SK-N-SH treated with all-trans-retinoic acid at 6 μM for 48 hours (cell line): ENCODE data around the gene SH3TC2.

Experiments
- ATAC-seq: fragments of 200-7000 bp; cut with Tn5 transposase; 3 replicates; pipeline ENCODE4 v1.9.1; 2020; ENCODE audit warnings: mild to moderate bottlenecking, moderate library complexity
- ARNTL ChIP-seq: fragments of 450-650 bp; formaldehyde crosslinking; IDR thresholded peaks from 2 replicates; pipeline ENCODE4 v1.5.0; 2020; ENCODE audit warnings: low read depth, mild to moderate bottlenecking, moderate library complexity, borderline replicate concordance
- BACH2 ChIP-seq: fragments of 250-450 bp; sonication (Bioruptor Pico); IDR thresholded peaks from 2 replicates; pipeline ENCODE4 v1.9.0; 2021; ENCODE audit warnings: mild to moderate bottlenecking, borderline replicate concordance
- CSDC2 ChIP-seq: fragments of 250-450 bp; sonication (Bioruptor Pico); IDR thresholded peaks from 2 replicates; pipeline ENCODE4 v1.5.0; 2020; ENCODE audit warnings: mild to moderate bottlenecking, moderate library complexity
- CSRNP3 ChIP-seq: fragments of 250-450 bp; sonication (Bioruptor Pico); IDR thresholded peaks from 2 replicates; pipeline ENCODE4 v1.5.1; 2021; ENCODE audit warnings: mild to moderate bottlenecking, moderate library complexity
- ESRRG ChIP-seq: fragments of 250-450 bp; sonication (Bioruptor Pico); IDR thresholded peaks from 2 replicates; pipeline ENCODE4 v1.6.1; 2021; ENCODE audit warnings: mild to moderate bottlenecking
- GLIS3 ChIP-seq: fragments of 250-450 bp; sonication (Bioruptor Pico); IDR thresholded peaks from 2 replicates; pipeline ENCODE4 v1.5.0; 2020; ENCODE audit warnings: mild to moderate bottlenecking, moderate library complexity
- ISL1 ChIP-seq: fragments of 250-450 bp; sonication (Bioruptor Pico); IDR thresholded peaks from 2 replicates; pipeline ENCODE4 v2.1.2; 2022; ENCODE audit warnings: mild to moderate bottlenecking, moderate library complexity
- OSR1 ChIP-seq: fragments of 250-450 bp; sonication (Bioruptor Pico); IDR thresholded peaks from 2 replicates; pipeline ENCODE4 v1.8.0; 2022; ENCODE audit warnings: moderate library complexity, mild to moderate bottlenecking, inconsistent platforms
- PPARA ChIP-seq: fragments of 250-450 bp; sonication (Bioruptor Pico); IDR thresholded peaks from 2 replicates; pipeline ENCODE4 v1.5.0; 2020; ENCODE audit warnings: mild to moderate bottlenecking, borderline replicate concordance
- RARB ChIP-seq: fragments of 250-450 bp; sonication (Bioruptor Pico); IDR thresholded peaks from 2 replicates; pipeline ENCODE4 v1.8.0; 2021; ENCODE audit warnings: mild to moderate bottlenecking, moderate library complexity
- SNAI2 ChIP-seq: fragments of 250-450 bp; sonication (Bioruptor Pico); IDR thresholded peaks from 2 replicates; pipeline ENCODE4 v1.5.0; 2020; ENCODE audit warnings: mild to moderate bottlenecking, moderate library complexity
- TCF4 ChIP-seq: fragments of 250-450 bp; sonication (Bioruptor Pico); IDR thresholded peaks from 2 replicates; pipeline ENCODE4 v1.8.0; 2021; ENCODE audit warnings: mild to moderate bottlenecking, moderate library complexity, borderline replicate concordance
- TOX ChIP-seq: fragments of 250-450 bp; sonication (Bioruptor Pico); IDR thresholded peaks from 2 replicates; pipeline ENCODE4 v1.8.0; 2021; ENCODE audit warnings: mild to moderate bottlenecking, moderate library complexity, borderline replicate concordance
- TSHZ2 ChIP-seq: fragments of 250-450 bp; sonication (Bioruptor Pico); IDR thresholded peaks from 2 replicates; pipeline ENCODE4 v1.5.0; 2020; ENCODE audit warnings: mild to moderate bottlenecking, moderate library complexity
- ZC3H10 ChIP-seq: fragments of 250-450 bp; sonication (Bioruptor Pico); IDR thresholded peaks from 2 replicates; pipeline ENCODE4 v1.5.1; 2021; ENCODE audit warnings: mild to moderate bottlenecking, moderate library complexity
- ZFP3 ChIP-seq: fragments of 250-450 bp; sonication (Bioruptor Pico); IDR thresholded peaks from 2 replicates; pipeline ENCODE4 v1.5.0; 2020; ENCODE audit warnings: mild to moderate bottlenecking, moderate library complexity
- ZFP30 ChIP-seq: fragments of 450-650 bp; formaldehyde crosslinking; IDR thresholded peaks from 2 replicates; pipeline ENCODE4 v1.5.0; 2022; ENCODE audit warnings: mild to moderate bottlenecking, moderate library complexity
- ZNF565 ChIP-seq: fragments of 450-650 bp; formaldehyde crosslinking; conservative IDR thresholded peaks from 2 replicates; pipeline ENCODE4 v1.5.0; 2020; ENCODE audit warnings: low read depth, mild to moderate bottlenecking, moderate library complexity
- ZNF70 ChIP-seq: fragments of 450-650 bp; formaldehyde crosslinking; IDR thresholded peaks from 2 replicates; pipeline ENCODE4 v1.5.0; 2020; ENCODE audit warnings: mild to moderate bottlenecking, moderate library complexity
- ZNF8 ChIP-seq: fragments of 450-650 bp; formaldehyde crosslinking; IDR thresholded peaks from 2 replicates; pipeline ENCODE4 v1.5.0; 2020; ENCODE audit warnings: mild to moderate bottlenecking, moderate library complexity
- TF ChIP-seq, protein P1 (sequence below): fragments of 250-450 bp; sonication (Bioruptor Pico); IDR thresholded peaks from 2 replicates; pipeline ENCODE4 v1.5.1; 2020; ENCODE audit warnings: low read depth, mild to moderate bottlenecking, moderate library complexity
- TF ChIP-seq, protein P2 (sequence below): fragments of 250-450 bp; sonication (Bioruptor Pico); IDR thresholded peaks from 2 replicates; pipeline ENCODE4 v1.8.0; 2021; ENCODE audit warnings: low read depth, mild to moderate bottlenecking, moderate library complexity, borderline replicate concordance
- TF ChIP-seq, protein P3 (sequence below): fragments of 250-450 bp; sonication (Bioruptor Pico); IDR thresholded peaks from 2 replicates; pipeline ENCODE4 v1.8.0; 2020; ENCODE audit warnings: mild to moderate bottlenecking, moderate library complexity, borderline replicate concordance

The SH3TC2 gene

DNA sequence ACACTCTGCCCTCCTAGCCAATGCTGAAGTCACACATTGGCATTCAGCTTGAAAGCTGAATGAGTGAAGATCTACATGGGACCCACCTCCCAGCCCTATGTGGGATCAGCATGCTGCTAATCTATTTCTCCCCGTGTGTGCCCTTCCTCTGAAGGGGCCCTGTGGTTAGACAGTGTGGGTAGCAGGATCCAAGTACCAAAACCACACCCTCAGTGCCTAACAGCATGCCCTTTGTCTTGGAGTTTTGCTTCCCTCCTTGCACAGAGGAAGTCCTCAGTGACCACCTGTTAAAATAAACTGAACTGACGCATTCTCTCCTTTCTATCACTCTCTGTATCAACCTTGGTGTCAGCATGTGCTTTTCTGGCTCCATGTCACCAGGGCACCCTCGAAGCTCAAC lies 25.0 kb downstream of the SH3TC2 start:
- no peak for ATAC-seq
- no peak for TF ChIP-seq RARB (CRISPR knock-in tag)
- no peak for TF ChIP-seq ZNF565 (CRISPR knock-in tag)
- TF ChIP-seq ARNTL (CRISPR knock-in tag): no peak
- no peak for TF ChIP-seq BACH2 (CRISPR knock-in tag)
- no peak for TF ChIP-seq CSDC2 (CRISPR knock-in tag)
- TF ChIP-seq TOX (CRISPR knock-in tag): no peak
- TF ChIP-seq, protein P1, sequence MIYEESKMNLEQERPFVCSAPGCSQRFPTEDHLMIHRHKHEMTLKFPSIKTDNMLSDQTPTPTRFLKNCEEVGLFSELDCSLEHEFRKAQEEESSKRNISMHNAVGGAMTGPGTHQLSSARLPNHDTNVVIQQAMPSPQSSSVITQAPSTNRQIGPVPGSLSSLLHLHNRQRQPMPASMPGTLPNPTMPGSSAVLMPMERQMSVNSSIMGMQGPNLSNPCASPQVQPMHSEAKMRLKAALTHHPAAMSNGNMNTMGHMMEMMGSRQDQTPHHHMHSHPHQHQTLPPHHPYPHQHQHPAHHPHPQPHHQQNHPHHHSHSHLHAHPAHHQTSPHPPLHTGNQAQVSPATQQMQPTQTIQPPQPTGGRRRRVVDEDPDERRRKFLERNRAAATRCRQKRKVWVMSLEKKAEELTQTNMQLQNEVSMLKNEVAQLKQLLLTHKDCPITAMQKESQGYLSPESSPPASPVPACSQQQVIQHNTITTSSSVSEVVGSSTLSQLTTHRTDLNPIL: no peak
- TF ChIP-seq TCF4 (CRISPR knock-in tag): no peak
- TF ChIP-seq SNAI2 (CRISPR knock-in tag): no peak
- TF ChIP-seq, protein P2, sequence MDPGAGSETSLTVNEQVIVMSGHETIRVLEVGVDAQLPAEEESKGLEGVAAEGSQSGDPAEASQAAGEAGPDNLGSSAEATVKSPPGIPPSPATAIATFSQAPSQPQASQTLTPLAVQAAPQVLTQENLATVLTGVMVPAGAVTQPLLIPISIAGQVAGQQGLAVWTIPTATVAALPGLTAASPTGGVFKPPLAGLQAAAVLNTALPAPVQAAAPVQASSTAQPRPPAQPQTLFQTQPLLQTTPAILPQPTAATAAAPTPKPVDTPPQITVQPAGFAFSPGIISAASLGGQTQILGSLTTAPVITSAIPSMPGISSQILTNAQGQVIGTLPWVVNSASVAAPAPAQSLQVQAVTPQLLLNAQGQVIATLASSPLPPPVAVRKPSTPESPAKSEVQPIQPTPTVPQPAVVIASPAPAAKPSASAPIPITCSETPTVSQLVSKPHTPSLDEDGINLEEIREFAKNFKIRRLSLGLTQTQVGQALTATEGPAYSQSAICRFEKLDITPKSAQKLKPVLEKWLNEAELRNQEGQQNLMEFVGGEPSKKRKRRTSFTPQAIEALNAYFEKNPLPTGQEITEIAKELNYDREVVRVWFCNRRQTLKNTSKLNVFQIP (CRISPR knock-in tag): no peak
- no peak for TF ChIP-seq ESRRG (CRISPR knock-in tag)
- no peak for TF ChIP-seq ZNF70 (CRISPR knock-in tag)
- no peak for TF ChIP-seq ZC3H10 (CRISPR knock-in tag)
- TF ChIP-seq OSR1 (CRISPR knock-in tag): no peak
- no peak for TF ChIP-seq ZNF8
- TF ChIP-seq ZFP3 (CRISPR knock-in tag): no peak
- TF ChIP-seq ISL1 (CRISPR knock-in tag): no peak
- TF ChIP-seq TSHZ2 (CRISPR knock-in tag): no peak
- no peak for TF ChIP-seq GLIS3 (CRISPR knock-in tag)
- no peak for TF ChIP-seq CSRNP3 (CRISPR knock-in tag)

GRCh38 chr5:149036970-149037369 lies 25.9 kb downstream of the SH3TC2 start:
- no peak for ATAC-seq
- TF ChIP-seq OSR1 (CRISPR knock-in tag): no peak
- no peak for TF ChIP-seq ESRRG (CRISPR knock-in tag)
- TF ChIP-seq ZNF565 (CRISPR knock-in tag): no peak
- TF ChIP-seq ZNF70 (CRISPR knock-in tag): no peak
- TF ChIP-seq CSRNP3 (CRISPR knock-in tag): no peak
- TF ChIP-seq ZFP3 (CRISPR knock-in tag): no peak
- TF ChIP-seq ZFP30: no peak
- no peak for TF ChIP-seq ARNTL (CRISPR knock-in tag)
- no peak for TF ChIP-seq PPARA (CRISPR knock-in tag)
- no peak for TF ChIP-seq RARB (CRISPR knock-in tag)
- TF ChIP-seq TCF4 (CRISPR knock-in tag): no peak
- TF ChIP-seq TOX (CRISPR knock-in tag): no peak
- TF ChIP-seq, protein P1: no peak
- no peak for TF ChIP-seq ZC3H10 (CRISPR knock-in tag)
- TF ChIP-seq, protein P3, sequence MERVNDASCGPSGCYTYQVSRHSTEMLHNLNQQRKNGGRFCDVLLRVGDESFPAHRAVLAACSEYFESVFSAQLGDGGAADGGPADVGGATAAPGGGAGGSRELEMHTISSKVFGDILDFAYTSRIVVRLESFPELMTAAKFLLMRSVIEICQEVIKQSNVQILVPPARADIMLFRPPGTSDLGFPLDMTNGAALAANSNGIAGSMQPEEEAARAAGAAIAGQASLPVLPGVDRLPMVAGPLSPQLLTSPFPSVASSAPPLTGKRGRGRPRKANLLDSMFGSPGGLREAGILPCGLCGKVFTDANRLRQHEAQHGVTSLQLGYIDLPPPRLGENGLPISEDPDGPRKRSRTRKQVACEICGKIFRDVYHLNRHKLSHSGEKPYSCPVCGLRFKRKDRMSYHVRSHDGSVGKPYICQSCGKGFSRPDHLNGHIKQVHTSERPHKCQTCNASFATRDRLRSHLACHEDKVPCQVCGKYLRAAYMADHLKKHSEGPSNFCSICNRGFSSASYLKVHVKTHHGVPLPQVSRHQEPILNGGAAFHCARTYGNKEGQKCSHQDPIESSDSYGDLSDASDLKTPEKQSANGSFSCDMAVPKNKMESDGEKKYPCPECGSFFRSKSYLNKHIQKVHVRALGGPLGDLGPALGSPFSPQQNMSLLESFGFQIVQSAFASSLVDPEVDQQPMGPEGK (CRISPR knock-in tag): no peak
